HUES48 (cell line): ENCODE data around the gene PCED1B.

Source experiments
- H3K27ac ChIP-seq: one replicate; pipeline ENCODE4 v1.7.0; 2013; ENCODE audit warnings: low read depth, low read length, inconsistent platforms
- H3K27me3 ChIP-seq: 2 replicates; pipeline ENCODE4 v1.6.1; 2013; ENCODE audit warnings: mild to moderate bottlenecking, low read length; ENCODE audit not compliant: control insufficient read depth, insufficient read depth
- H3K36me3 ChIP-seq: 2 replicates; pipeline ENCODE4 v1.6.1; 2013; ENCODE audit warnings: low read length; ENCODE audit not compliant: control insufficient read depth, insufficient read depth
- H3K4me1 ChIP-seq: 2 replicates; pipeline ENCODE4 v1.6.1; 2013; ENCODE audit warnings: mild to moderate bottlenecking, low read length; ENCODE audit not compliant: control insufficient read depth, insufficient read depth
- H3K4me3 ChIP-seq: 2 replicates; pipeline ENCODE4 v1.5.1; 2013; ENCODE audit warnings: mild to moderate bottlenecking, low read depth, low read length
- H3K9ac ChIP-seq: 2 replicates; pipeline ENCODE4 v1.6.1; 2013; ENCODE audit warnings: mild to moderate bottlenecking, low read depth, low read length, moderate library complexity
- H3K9me3 ChIP-seq: 2 replicates; pipeline ENCODE4 v1.6.1; 2013; ENCODE audit warnings: low read length; ENCODE audit not compliant: control insufficient read depth, insufficient read depth

The PCED1B gene

DNA sequence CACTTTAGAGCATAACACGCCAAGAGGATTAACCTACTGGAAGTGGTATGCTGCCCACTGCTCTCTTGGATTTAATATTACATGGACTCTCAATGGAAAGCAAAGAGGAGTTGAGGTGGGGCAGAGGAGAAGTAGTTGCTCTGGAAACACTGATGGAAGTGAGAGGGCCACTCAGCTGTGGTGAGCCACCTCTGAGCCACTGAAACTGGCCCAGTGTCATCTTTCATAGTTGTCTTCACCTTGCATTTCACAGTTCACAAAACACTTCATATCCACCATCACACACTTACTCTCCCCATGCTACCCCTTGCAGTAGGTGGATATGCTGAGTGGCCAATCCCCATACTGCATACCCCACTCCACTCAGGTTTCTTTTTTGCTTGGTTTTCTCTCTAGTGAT lies 12.2 kb upstream of the PCED1B start:
- H3K4me3 ChIP-seq, result no peak overlapping the region
- H3K36me3 ChIP-seq, result no peaks in the 10 kb centered on the region
- H3K9ac ChIP-seq, result no peak overlapping the region
- H3K27ac ChIP-seq, result no peak overlapping the region
- peaks cover 19% of the 10 kb centered on the region for H3K4me1 ChIP-seq
- no peaks in the 10 kb centered on the region for H3K27me3 ChIP-seq
- H3K9me3 ChIP-seq, result no peaks in the 10 kb centered on the region

- H3K9me3 ChIP-seq, result no peaks in the 10 kb centered on the region
- peaks cover 19% of the 10 kb centered on the region for H3K4me1 ChIP-seq
- H3K27ac ChIP-seq, result peak overlapping the region; percentile 65
- H3K4me3 ChIP-seq, result no peak overlapping the region
- H3K9ac ChIP-seq, result no peak overlapping the region
- H3K27me3 ChIP-seq, result no peaks in the 10 kb centered on the region
- no peaks in the 10 kb centered on the region for H3K36me3 ChIP-seq
These were observed 11.5 kb upstream of the PCED1B start for GRCh38 chr12:47067771-47068431.

GRCh38 chr12:47068539-47068938 lies 10.9 kb upstream of the PCED1B start:
- H3K9me3 ChIP-seq, result no peaks in the 10 kb centered on the region
- H3K4me1 ChIP-seq, result peaks cover 19% of the 10 kb centered on the region
- no peak overlapping the region for H3K4me3 ChIP-seq
- H3K36me3 ChIP-seq, result no peaks in the 10 kb centered on the region
- H3K27me3 ChIP-seq, result no peaks in the 10 kb centered on the region
- H3K9ac ChIP-seq, result no peak overlapping the region
- H3K27ac ChIP-seq, result peak overlapping the region; percentile 65

GRCh38 chr12:47070310-47070709 lies 9.1 kb upstream of the PCED1B start:
- Histone ChIP-seq H3K4me3 (no peak overlapping the region), H3K27me3 (no peaks in the 10 kb centered on the region), H3K27ac (no peak overlapping the region), H3K4me1 (peaks cover 19% of the 10 kb centered on the region), H3K9me3 (no peaks in the 10 kb centered on the region), H3K9ac (no peak overlapping the region), H3K36me3 (no peaks in the 10 kb centered on the region)

DNA sequence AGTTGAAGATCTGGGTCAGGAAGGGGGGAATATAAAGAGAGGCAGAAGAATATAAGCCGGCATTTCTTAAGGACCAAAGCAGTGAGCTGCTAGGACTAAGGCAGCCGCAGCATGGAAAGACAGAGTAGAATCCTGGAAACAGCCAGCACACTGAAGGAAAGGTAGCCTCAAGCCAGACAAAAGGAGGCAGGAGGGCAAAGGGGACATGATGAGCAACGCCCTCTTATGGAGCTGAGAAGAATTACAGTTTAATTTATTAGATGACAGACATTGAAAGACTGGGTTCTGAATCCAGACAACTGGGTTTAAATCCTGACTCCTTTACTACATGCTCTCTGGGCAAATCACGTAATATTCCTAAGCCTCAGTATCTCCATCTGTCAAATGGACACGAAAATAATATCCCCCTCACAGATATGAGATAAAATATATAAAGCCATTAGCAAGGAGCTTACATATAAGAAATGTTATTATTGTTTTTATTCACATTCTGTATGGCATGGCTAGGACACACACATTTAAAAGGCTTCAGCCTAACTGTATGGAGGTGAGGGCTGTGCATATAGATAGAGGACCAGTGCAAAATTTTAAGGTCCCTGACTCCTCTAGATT lies 8.1 kb upstream of the PCED1B start:
- Histone ChIP-seq H3K27me3 (no peaks in the 10 kb centered on the region), H3K4me3 (no peak overlapping the region), H3K4me1 (peaks cover 19% of the 10 kb centered on the region), H3K27ac (no peak overlapping the region), H3K36me3 (no peaks in the 10 kb centered on the region), H3K9me3 (no peaks in the 10 kb centered on the region), H3K9ac (no peak overlapping the region)

DNA sequence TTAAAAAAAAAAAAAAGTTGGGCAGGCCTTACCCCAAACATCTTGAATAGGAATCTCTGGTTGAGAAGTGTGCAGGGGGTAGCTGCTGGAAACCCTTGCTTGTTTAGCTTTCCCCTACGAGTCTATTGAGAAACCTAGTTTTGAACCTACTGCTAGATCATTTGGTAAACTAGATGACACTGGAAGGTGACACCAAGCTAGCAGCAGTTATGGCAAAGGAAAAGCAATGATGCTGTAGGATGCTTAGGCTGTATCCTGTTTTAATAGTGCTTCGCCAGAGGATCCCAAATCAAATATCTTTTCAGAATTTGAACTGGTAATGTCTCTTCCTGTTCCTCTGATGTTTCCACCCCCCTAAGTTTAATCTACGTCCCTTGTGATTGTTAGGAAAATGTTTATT lies 5.5 kb upstream of the PCED1B start:
- H3K27ac ChIP-seq, result no peak overlapping the region
- no peak overlapping the region for H3K9ac ChIP-seq
- no peak overlapping the region for H3K4me3 ChIP-seq
- peaks cover 4% of the 10 kb centered on the region for H3K4me1 ChIP-seq
- no peaks in the 10 kb centered on the region for H3K36me3 ChIP-seq
- H3K27me3 ChIP-seq, result peaks cover 15% of the 10 kb centered on the region
- H3K9me3 ChIP-seq, result no peaks in the 10 kb centered on the region

DNA sequence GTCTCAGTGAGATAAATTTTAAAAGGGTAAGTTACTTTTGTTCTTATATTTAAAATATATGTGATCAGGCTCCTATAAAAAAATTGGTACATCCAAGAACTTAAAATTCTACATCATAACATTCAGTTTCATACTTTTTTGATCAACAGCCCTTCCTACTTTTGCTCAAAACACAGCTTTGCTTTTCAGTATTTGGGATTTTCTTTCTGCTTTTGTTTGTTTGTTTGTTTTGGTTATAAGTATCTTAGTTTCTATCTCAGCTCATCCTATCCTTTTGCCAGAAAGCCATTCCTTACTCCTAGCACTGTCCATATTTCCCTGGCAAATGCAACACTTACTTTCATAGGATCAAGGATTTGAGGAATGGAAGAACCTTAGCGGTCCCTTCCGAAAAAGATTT lies 4.7 kb upstream of the PCED1B start:
- Histone ChIP-seq H3K27me3 (peaks cover 19% of the 10 kb centered on the region), H3K9me3 (no peaks in the 10 kb centered on the region), H3K36me3 (no peaks in the 10 kb centered on the region), H3K4me1 (no peaks in the 10 kb centered on the region), H3K27ac (no peak overlapping the region), H3K4me3 (no peak overlapping the region), H3K9ac (no peak overlapping the region)

DNA sequence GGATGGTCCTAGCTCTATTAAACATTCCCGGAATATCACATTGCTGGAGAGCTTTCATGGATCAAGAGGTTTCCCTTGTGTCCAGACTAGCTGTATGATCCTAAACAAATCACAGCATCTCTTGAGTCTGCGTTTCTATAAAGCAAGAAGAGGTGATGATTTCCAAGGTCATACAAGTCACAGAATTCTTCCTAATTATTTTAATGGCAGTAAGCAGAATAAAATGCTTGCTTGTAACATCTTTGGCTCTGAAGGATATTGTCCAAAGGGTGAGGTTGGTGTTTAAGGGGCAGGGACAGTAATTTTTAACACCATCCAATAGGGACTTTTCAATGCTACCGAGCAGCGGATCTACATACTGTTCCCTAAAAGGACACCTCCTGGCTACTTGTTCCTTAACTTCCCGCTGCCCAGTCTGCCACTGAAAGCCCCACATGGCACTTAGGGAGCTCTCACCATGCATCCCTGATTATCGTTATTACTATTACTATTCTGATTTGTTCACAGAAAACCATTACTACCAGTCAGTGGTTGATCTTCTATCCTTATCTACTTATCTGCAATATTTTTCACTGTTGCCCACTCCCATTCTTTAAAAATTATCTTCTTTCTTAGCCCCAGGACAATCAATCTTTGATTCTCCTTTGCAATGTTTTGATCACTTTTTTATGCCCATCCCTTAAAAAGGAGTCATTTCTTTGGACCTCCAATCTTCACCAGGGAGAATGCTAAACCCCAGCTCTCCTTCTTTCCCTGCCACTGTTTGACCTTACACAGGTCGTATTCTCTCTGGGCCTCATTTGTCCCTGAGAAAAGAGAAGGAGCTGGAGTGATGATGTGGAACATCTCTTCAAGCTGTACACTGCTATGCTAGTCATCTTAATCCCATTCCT lies 4.0 kb upstream of the PCED1B start:
- no peak overlapping the region for H3K9ac ChIP-seq
- no peak overlapping the region for H3K4me3 ChIP-seq
- peaks cover 20% of the 10 kb centered on the region for H3K27me3 ChIP-seq
- no peaks in the 10 kb centered on the region for H3K9me3 ChIP-seq
- no peaks in the 10 kb centered on the region for H3K4me1 ChIP-seq
- H3K36me3 ChIP-seq, result no peaks in the 10 kb centered on the region
- no peak overlapping the region for H3K27ac ChIP-seq

DNA sequence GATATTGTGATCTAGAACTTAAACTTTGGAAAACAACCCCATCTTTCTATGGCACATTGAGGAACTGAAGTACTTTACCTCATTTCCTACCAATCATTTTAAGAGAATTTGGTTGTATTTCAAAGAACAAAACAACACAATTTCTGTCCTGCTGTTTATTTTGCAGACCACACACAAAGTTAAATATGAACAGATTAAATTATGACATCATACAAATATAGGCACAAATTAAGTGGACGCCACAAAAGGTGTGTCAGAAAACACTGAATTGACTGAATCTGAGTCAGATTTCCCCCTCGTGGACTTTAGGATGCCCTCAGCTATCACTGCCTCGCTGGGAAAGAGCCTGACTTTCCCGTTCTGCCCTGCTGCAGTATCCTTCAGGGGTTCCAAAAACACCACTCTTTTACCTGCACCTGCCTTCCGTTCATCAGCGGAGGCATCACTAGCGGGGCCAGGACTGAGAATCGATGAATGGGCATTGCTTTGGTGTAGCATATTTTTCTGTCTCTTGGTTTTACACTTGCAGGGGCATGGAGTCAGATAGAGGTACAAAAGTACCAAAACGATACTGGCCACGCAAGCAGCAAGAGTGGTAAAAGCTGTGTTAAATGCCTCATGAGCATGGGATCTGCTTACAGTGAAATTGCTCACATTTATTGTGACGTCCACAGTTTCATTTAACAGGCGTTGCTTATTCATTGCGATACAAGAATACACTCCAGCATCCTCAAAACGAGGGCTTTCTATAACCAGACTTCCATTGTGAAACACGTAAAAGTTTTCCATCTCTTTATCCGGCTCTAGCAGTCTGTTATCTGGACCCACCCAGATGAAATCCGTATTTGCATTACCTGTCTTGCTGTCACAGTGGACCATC lies 2.0 kb upstream of the PCED1B start:
- Histone ChIP-seq H3K27ac (no peak overlapping the region), H3K36me3 (no peaks in the 10 kb centered on the region), H3K4me3 (no peak overlapping the region)

GRCh38 chr12:47078086-47078395 lies 1.4 kb upstream of the PCED1B start:
- Histone ChIP-seq H3K27me3 (peaks cover 30% of the 10 kb centered on the region), H3K4me3 (no peak overlapping the region), H3K9me3 (no peaks in the 10 kb centered on the region), H3K36me3 (no peaks in the 10 kb centered on the region), H3K4me1 (peaks cover 7% of the 10 kb centered on the region; the same call in 1 of the 2 replicates), H3K27ac (no peak overlapping the region), H3K9ac (no peak overlapping the region)

More for the DNA sequence above, 2.0 kb upstream of the PCED1B start:
- Histone ChIP-seq H3K9me3 (no peaks in the 10 kb centered on the region), H3K4me1 (peaks cover 6% of the 10 kb centered on the region; the same call in 1 of the 2 replicates), H3K9ac (no peak overlapping the region), H3K27me3 (peaks cover 30% of the 10 kb centered on the region)
